ENCODE data around the gene SLC17A9.
"Not testable (repeated sequence)": the region's sequence is repeated elsewhere in the genome, so short reads cannot be mapped to it uniquely, and the experiment has no call there.

SLC17A9 gene

DNA sequence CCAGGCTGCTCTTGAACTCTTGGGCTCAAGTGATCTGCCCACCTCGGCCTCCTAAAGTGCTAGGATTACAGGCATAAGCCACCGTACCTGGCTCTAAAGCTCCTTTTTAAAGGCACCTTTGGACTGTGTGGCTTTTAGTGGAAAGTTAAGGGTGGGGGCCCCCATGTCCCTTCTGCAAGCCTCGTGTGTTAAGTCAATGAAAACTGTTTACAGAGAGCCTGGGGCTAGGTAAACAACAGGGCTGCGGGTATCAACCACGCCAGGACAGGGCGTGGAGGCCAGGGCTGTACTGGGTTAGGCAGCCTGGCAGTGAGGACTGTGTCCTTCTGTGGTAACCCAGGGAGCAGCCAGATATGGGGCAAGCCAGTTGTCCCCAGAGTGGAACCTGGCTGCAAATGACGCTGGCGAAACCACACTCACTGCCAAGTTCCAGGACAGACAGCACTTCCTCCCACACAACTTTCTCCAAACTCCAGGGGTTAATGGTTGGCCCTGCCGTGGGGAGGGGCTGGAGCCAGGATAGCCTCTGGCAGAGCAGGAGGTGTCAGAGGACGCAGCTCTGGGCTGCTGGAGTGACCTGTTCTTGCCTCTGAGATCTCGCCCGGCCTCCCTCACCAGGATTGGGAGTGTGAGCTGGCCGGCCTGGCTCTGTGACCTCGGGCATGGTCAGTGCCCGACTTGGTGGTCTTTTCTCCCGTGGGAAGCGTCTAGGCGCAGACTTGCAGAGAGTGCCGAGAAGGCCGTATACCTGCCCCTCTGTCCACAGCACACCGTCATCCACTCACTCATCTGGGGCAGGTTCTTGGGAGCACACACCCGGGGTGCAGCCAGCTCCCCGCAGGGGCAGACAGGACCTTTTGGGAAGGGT lies 3.2 kb downstream of the SLC17A9 start:
- no peak for DNase-seq

DNA sequence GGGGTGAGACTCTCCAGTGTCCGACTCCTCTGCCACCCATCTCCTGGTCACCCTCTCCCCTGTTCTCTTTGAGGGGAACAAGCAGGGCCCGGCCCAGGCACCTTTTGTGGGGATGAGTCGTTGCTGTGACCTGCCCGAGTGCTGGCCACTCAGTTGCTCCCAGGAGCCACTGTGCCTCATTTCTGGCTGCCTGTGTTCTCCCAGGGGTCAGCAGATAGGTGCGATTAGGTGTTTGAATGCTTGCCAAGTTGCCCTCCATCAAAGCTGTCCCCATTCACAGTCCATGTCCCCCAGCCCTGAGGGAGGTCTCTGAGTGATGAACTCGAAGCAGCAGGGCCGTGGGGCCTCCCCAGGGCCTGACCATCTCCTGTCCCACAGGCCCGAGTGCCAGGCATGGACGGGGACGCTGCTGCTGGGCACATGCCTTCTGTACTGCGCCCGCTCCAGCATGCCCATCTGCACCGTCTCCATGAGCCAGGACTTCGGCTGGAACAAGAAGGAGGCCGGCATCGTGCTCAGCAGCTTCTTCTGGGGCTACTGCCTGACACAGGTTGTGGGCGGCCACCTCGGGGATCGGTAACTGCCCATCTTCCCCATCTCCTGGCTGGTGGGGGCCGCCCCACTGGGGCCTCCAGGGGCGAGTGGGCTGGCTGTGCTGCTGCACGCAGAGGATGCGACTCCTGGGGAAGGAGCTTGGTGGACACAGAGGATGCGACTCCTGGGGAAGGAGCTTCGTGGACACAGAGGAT lies 4.1 kb downstream of the SLC17A9 start:
- no peak for DNase-seq

GRCh38 chr20:62957136-62958117 lies 4.9 kb downstream of the SLC17A9 start:
- no peak for DNase-seq

GRCh38 chr20:62958388-62959100 lies 6.0 kb downstream of the SLC17A9 start:
- no peak for DNase-seq

DNA sequence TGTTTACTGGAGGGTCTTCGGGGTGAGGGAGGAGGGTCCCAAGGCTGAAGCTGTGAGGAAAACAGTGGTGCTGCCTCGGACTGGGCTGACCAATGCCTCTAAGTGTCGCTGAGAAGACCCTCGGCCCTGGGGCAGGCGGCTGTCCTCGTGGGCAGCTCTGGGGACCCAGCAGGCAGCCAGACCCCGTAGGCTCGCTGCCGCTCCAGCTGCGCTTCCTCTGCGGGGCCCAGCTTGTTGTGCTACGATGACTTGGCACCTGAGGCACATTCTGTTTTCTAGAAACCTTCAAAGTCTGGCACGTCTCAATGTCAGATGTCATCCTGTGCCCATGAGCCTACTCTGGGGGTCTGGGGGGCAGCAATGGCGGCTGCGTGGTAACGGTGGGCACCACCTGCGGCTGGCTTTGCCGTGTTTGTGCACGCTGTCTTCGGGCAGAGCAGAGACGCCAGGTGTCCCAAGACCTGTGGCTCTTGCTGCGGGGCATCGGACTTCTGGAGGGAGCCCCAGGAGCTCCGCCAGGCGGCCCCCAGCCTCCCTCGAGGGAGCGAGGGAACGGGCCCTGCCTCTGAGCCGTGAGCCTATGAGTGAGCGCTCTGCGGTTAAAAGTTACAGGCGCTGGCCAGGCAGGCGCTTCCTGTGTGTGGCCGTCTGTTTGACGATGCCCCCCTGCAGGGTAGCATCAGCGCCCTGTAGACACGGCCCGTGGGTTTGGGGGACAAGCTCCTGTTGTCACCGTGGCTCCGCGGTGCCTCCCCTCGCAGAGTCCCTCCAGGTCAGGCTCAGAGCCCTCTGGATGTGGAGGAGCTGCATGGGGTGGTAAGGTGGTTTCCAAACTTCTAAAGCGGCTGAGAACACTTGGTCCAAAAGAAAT lies 6.8 kb downstream of the SLC17A9 start:
- DNase-seq: no peak

- DNase-seq: no peak
Measured at GRCh38 chr20:62959998-62960436, 7.5 kb downstream of the SLC17A9 start.

DNA sequence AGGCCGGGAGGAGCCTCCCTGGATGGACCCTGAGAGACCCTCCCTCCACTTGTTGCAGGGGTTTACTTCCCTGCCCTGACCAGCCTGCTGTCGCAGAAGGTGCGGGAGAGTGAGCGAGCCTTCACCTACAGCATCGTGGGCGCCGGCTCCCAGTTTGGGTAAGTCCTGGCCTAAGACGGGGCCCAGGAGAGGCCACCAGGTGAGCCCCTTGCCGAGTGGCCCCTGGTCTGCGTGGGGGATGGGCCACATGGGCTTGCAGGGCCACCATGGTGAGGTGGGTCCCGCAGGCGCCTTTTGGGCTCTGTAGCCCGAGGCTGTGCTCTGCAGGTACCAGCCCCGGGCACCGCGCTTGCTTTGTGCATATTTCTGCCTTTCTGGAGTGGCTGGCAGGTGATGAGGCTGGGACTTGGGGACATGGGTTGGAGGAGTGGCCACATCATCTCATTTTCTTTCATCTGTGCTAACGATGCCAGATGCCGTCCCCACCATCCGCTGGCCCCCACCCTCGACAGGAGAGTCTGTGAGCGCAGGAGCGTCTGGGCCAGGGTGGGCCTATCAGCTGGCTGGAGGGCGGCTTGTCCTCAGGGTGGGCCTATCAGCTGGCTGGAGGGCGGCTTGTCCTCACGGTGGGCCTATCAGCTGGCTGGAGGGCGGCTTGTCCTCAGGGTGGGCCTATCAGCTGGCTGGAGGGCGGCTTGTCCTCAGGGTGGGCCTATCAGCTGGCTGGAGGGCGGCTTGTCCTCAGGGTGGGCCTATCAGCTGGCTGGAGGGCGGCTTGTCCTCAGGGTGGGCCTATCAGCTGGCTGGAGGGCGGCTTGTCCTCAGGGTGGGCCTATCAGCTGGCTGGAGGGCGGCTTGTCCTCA lies 8.2 kb downstream of the SLC17A9 start:
- DNase-seq: not testable (repeated sequence)

GRCh38 chr20:62961310-62961783 lies 8.8 kb downstream of the SLC17A9 start:
- no peak for DNase-seq

DNA sequence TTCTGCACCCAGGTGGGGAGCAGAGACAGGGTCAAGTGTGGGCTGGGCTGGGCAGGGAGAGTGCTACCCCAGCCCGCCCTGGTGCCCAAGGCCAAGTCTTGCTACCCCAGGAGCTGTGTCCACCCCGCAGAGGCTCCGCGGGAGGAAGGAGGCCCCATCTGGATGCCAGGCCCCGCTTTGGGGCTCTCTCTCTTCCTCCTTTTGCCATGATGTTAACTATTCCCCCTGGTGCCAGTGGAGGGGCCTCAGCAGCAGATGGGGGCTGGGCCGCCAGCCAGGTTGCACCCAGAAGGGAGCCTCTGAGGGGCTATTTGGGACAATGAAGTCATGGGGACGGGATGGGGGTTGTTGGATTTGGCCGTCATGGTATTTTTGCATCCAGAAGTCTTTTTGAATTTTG lies 9.3 kb downstream of the SLC17A9 start:
- no peak for DNase-seq

DNA sequence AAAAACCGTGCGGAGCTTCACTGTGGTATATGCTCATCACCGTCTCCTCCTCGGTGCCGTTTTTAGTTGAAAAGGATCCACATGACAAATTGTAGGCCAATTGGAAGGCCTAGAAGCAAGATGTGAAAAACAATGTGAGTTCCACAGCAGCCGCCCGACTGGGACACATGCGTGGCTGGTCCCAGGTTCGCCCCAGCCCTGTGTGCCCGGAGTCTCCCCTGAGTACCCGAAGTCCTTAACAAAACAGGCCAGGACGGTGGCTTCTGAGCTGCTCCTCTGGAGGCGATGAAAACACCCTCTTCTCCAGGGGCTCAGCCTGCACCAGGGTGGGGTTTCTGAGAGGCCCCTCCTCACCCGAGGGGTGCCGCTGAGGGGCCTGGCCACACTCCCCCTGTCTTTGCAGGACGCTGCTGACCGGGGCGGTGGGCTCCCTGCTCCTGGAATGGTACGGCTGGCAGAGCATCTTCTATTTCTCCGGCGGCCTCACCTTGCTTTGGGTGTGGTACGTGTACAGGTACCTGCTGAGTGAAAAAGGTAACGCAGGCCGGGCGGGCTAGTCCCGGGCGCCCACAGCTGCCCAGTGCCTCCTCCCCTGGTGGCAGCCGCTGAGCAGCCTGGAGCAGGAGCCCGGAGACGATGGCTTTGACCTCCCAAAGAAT lies 9.8 kb downstream of the SLC17A9 start:
- no peak for DNase-seq

DNA sequence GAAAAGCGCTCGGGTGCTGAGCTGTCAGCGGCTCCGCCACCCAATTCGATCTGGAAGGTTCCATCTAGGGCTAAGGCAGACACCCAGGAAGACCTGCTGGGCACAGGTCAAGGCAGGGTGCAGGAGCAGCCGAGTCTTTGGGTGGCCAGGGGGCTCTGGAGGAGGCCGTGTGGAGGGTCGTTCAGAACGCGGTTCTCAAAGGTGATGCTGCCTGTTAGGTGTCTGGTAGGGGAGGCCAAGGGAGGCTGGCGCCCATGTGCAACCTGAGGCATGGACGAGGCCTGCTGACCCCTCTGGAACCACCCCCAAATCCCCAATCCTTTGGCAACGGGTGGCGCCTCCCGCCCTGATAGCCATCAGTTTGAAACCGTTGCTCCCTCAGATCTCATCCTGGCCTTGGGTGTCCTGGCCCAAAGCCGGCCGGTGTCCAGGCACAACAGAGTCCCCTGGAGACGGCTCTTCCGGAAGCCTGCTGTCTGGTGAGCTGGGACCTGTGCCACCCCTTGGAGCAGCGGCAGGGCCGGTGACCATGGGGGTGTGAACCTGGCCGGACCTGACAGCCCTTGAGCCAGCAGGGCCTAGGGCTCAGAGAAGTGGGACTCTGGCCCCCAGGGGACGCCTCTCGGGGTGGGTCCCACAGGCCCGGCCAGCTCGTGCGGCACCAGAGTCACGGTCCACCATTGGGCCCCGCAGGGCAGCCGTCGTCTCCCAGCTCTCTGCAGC lies 10.5 kb downstream of the SLC17A9 start:
- no peak for DNase-seq

DNA sequence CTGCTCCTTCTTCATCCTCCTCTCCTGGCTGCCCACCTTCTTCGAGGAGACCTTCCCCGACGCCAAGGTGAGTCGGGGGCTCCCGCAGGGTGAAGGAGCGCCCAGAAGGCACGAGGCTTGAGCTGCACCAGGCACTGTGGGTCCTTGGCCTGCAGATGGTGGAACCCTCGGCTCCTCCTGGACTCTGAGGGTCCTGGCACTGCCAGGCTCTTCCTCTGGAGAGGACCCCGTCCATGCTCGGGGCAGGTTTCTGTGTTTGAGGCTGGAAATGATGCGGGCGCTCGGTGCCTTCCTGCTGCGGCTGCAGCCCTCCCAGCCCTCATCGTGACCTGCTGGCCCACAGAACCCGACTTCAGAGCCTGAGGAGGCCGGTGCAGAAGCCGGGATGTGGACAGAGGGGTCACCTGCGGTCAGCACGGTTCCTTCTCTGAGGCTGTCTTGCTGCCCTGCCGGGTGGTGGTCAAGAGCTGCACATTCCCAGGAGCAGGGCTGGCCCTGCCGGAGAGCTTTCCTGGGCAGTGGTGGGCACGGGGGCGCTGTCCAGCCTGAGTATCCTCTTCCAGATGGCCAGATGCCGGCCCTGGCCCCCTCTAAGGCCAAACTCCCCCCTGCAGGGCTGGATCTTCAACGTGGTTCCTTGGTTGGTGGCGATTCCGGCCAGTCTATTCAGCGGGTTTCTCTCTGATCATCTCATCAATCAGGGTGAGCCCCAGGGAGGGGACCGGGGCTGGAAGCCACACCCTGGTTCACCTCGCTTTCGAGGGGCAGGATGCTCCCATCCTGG lies 11.3 kb downstream of the SLC17A9 start:
- no peak for DNase-seq

- no peak for DNase-seq
Measured at GRCh38 chr20:62964700-62965099, 12.2 kb downstream of the SLC17A9 start.

DNA sequence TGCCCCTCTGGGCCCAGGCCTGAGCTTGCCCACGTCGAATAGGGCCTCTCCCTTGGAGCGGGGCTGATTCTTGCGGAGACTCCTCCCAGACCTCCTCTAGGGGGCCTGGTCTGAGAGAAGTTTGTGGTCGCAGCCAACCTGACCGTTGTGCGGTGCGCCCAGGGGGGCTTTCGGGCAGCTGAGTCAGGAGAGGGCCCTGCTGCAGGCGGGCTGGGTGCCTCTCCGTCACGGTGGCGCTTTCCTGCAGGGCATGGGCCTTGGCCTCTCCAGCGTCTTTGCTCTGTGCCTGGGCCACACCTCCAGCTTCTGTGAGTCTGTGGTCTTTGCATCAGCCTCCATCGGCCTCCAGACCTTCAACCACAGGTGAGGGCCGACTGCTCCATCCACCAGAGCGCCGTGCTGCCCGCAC lies 12.9 kb downstream of the SLC17A9 start:
- DNase-seq: no peak

DNA sequence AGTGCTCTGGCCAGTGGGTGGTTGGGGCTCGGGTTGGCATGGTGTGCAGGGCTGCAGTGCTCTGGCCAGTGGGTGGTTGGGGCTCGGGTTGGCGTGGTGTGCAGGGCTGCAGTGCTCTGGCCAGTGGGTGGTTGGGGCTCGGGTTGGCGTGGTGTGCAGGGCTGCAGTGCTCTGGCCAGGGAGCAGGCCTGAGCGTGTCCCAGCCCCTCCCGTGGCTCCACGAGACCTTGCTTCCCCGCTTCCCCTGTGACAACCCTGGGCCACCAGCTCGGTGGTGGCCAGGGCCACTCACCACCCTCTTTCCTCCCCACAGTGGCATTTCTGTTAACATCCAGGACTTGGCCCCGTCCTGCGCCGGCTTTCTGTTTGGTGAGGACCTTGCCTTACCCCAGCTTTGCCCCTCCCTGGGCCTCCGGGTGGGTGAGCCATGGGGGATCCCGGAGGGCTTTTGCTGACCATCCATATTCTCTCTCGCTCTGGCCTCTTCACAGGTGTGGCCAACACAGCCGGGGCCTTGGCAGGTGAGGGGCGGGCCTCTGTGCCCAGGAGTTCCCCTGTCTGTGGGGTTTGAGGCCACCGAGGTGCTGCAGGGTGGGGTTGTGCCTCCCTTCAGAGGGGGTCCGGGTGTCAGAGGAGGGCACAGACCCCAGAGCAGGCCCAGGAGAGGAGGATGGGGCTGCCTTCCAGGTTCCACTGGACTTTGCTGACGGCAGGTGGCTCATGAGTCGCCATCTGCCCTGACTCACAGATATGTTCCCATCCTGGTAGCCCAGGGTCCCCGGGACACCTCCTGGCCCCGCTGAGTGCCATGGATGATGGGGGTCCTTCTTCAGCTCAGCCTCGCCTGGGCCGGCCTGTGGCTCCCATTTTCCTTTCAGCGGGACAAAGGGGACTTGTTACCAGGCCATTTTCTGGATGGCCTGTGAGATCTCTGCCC lies 14.0 kb downstream of the SLC17A9 start:
- no peak for DNase-seq

All from nucleus accumbens (tissue), 56 donors.